Lower leg skin (tissue), 3 donors: Measurements from ENCODE around the gene SHISA6.

Experiments
- CTCF ChIP-seq, 3 donors: fragments of 450-650 bp; IDR thresholded peaks; one replicate each; pipeline ENCODE4 v1.5.1; 2016; ENCODE audit warnings: antibody characterized with exemption in 3 of 3, mild to moderate bottlenecking in 3 of 3, moderate library complexity in 2 of 3
- POLR2A ChIP-seq, 2 donors: fragments of 450-650 bp; IDR thresholded peaks; one replicate each; pipeline ENCODE4 v1.6.1; 2016 to 2017; ENCODE audit warnings: antibody characterized with exemption in 2 of 2, mild to moderate bottlenecking in 1 of 2, moderate library complexity in 1 of 2

GRCh38 chr17:11279776-11280344, 38.8 kb downstream of the SHISA6 start:
- TF ChIP-seq CTCF (IDR thresholded peaks at IDR 0.05) (no peak), POLR2A (IDR thresholded peaks at IDR 0.05) (no peak)
